Gastroesophageal sphincter (tissue), 3 donors: ENCODE data around the gene GRB7.
"Not testable (repeated sequence)": the region's sequence is repeated elsewhere in the genome, so short reads cannot be mapped to it uniquely, and the experiment has no call there.

ENCODE experiments used
- CTCF ChIP-seq, 4 experiments: fragments of 200-600 bp in 2 of 4; fragments of 450-650 bp in 2 of 4; sonication (generic) in 1 of 4; IDR thresholded peaks; one replicate each; pipeline ENCODE4 v1.5.1; 2017 to 2019; ENCODE audit warnings: antibody characterized with exemption in 4 of 4, mild to moderate bottlenecking in 2 of 4, moderate library complexity in 2 of 4
- EP300 ChIP-seq: sonication (generic); formaldehyde crosslinking; IDR thresholded peaks from one replicate; pipeline ENCODE4 v1.6.1; 2017; ENCODE audit warnings: antibody characterized with exemption, mild to moderate bottlenecking
- POLR2A ChIP-seq, 2 donors: fragments of 450-650 bp; IDR thresholded peaks; one replicate each; pipeline ENCODE4 v1.6.1; 2017; ENCODE audit warnings: antibody characterized with exemption in 2 of 2, mild to moderate bottlenecking in 2 of 2, moderate library complexity in 1 of 2
- POLR2AphosphoS5 ChIP-seq: sonication (generic); formaldehyde crosslinking; IDR thresholded peaks from one replicate; pipeline ENCODE4 v1.6.1; 2017; ENCODE audit warnings: antibody characterized with exemption

DNA sequence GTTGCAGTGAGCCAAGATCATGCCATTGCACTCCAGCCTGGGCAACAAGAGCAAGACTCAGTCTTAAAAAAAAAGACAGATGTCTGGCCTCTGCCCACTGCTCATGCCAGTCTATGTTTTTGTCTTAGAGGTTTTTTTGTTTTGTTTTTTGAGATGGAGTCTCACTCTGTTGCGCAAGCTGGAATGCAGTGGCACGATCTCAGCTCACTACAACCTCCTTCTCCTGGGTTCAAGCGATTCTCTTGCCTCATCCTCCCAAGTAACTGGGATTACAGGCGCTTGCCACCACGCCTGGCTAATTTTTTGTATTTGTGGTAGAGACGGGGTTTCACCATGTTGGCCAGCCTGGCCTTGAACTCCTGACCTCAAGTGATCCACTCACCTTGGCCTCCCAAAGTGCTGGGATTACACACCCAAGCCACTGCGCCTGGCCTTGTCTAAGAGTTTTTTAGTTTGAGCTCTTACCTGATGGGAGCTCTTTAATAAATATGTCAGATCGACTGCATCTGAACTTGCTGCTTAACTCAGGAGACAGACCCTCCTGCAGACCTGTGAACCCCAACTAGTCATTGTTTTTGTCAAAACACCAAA lies 10.8 kb downstream of the GRB7 start:
- TF ChIP-seq POLR2AphosphoS5; POLR2A (IDR thresholded peaks at IDR 0.05); EP300; CTCF (IDR thresholded peaks at IDR 0.05): not testable (repeated sequence)
